Measurements from ENCODE around the gene FEZ2.

The FEZ2 gene

GRCh38 chr2:36620321-36620720 is 22.4 kb upstream of the FEZ2 start:
- no peak for DNase-seq (ENCODE audit: low read depth)
- TF ChIP-seq, protein P1, sequence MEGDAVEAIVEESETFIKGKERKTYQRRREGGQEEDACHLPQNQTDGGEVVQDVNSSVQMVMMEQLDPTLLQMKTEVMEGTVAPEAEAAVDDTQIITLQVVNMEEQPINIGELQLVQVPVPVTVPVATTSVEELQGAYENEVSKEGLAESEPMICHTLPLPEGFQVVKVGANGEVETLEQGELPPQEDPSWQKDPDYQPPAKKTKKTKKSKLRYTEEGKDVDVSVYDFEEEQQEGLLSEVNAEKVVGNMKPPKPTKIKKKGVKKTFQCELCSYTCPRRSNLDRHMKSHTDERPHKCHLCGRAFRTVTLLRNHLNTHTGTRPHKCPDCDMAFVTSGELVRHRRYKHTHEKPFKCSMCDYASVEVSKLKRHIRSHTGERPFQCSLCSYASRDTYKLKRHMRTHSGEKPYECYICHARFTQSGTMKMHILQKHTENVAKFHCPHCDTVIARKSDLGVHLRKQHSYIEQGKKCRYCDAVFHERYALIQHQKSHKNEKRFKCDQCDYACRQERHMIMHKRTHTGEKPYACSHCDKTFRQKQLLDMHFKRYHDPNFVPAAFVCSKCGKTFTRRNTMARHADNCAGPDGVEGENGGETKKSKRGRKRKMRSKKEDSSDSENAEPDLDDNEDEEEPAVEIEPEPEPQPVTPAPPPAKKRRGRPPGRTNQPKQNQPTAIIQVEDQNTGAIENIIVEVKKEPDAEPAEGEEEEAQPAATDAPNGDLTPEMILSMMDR (IDR thresholded peaks at IDR 0.05; ENCODE audit: control insufficient read depth, insufficient read depth, low read depth, low read length, missing control alignments) = no peak

GRCh38 chr2:36618381-36618780 is 20.4 kb upstream of the FEZ2 start:
- H3K4me3 ChIP-seq (ENCODE audit: control insufficient read depth, low read depth, low read length) = no peak overlapping the region
- TF ChIP-seq, protein P1 (IDR thresholded peaks at IDR 0.05; ENCODE audit: control insufficient read depth, insufficient read depth, low read depth, low read length, missing control alignments) = no peak
- DNase-seq (ENCODE audit: low read depth) = no peak

More at GRCh38 chr2:36620321-36620720, 22.4 kb upstream of the FEZ2 start:
- no peak overlapping the region for H3K4me3 ChIP-seq (ENCODE audit: control insufficient read depth, low read depth, low read length)

GRCh38 chr2:36616947-36617346 is 19.0 kb upstream of the FEZ2 start:
- no peak for DNase-seq (ENCODE audit: low read depth)
- no peak overlapping the region for H3K4me3 ChIP-seq (ENCODE audit: control insufficient read depth, low read depth, low read length)
- TF ChIP-seq, protein P1 (IDR thresholded peaks at IDR 0.05; ENCODE audit: control insufficient read depth, insufficient read depth, low read depth, low read length, missing control alignments) = no peak

DNA sequence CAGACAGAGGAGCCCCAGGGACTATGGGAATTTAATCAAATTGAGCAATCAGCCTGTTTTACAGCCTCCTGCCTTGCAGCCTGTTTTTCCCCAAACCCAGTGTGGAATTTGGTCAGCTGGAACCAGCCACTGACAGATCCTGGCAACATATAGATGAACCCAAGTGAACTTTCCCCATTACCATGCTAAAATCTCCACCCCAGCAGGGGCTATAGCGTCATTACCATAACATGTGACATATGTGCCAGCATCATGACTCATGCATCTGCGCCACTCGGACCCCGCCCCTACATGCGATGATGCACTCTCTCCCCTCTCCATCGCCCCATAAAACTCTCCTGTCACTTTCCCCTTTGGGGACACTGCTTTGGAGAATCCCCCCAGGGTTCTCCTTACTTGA is 17.3 kb upstream of the FEZ2 start:
- TF ChIP-seq, protein P1 (IDR thresholded peaks at IDR 0.05; ENCODE audit: control insufficient read depth, insufficient read depth, low read depth, low read length, missing control alignments) = no peak
- no peak for DNase-seq (ENCODE audit: low read depth)
- no peak overlapping the region for H3K4me3 ChIP-seq (ENCODE audit: control insufficient read depth, low read depth, low read length)

GRCh38 chr2:36613801-36614200 is 15.8 kb upstream of the FEZ2 start:
- TF ChIP-seq, protein P1 (IDR thresholded peaks at IDR 0.05; ENCODE audit: control insufficient read depth, insufficient read depth, low read depth, low read length, missing control alignments) = no peak
- no peak overlapping the region for H3K4me3 ChIP-seq (ENCODE audit: control insufficient read depth, low read depth, low read length)
- DNase-seq (ENCODE audit: low read depth) = no peak

GRCh38 chr2:36611316-36611990 is 13.5 kb upstream of the FEZ2 start:
- H3K4me3 ChIP-seq (ENCODE audit: control insufficient read depth, low read depth, low read length) = no peak overlapping the region
- no peak for DNase-seq (ENCODE audit: low read depth)
- TF ChIP-seq, protein P1 (IDR thresholded peaks at IDR 0.05; ENCODE audit: control insufficient read depth, insufficient read depth, low read depth, low read length, missing control alignments) = no peak

All from AG09309 (cell line).